Astrocyte of the cerebellum (primary cell): Measurements from ENCODE around the gene LPCAT1.
"Not testable (repeated sequence)": the region's sequence is repeated elsewhere in the genome, so short reads cannot be mapped to it uniquely, and the experiment has no call there.

Experiments used
- DNase-seq: peaks from one replicate; pipeline ENCODE4 v3.0.0-alpha.2; 2011; ENCODE audit warnings: low read depth
- H3K4me3 ChIP-seq: 2 replicates; pipeline ENCODE4 v1.5.1; 2011; ENCODE audit warnings: mild to moderate bottlenecking, low read depth, low read length, moderate library complexity
- in situ Hi-C: cut with HindIII; loops from 2 replicates; pipeline ENCODE4 v1.10.0; 2017; ENCODE audit warnings: low sequenced_read_pairs
- TF ChIP-seq, protein P1 (sequence below): IDR thresholded peaks from 2 replicates; pipeline ENCODE4 v1.5.1; 2012; ENCODE audit warnings: low read length, low read depth, moderate library complexity, mild to moderate bottlenecking; ENCODE audit errors: missing control alignments

LPCAT1 gene

GRCh38 chr5:1429496-1429895 is 94.3 kb downstream of the LPCAT1 start:
- DNase-seq, result no peak
- TF ChIP-seq, protein P1, sequence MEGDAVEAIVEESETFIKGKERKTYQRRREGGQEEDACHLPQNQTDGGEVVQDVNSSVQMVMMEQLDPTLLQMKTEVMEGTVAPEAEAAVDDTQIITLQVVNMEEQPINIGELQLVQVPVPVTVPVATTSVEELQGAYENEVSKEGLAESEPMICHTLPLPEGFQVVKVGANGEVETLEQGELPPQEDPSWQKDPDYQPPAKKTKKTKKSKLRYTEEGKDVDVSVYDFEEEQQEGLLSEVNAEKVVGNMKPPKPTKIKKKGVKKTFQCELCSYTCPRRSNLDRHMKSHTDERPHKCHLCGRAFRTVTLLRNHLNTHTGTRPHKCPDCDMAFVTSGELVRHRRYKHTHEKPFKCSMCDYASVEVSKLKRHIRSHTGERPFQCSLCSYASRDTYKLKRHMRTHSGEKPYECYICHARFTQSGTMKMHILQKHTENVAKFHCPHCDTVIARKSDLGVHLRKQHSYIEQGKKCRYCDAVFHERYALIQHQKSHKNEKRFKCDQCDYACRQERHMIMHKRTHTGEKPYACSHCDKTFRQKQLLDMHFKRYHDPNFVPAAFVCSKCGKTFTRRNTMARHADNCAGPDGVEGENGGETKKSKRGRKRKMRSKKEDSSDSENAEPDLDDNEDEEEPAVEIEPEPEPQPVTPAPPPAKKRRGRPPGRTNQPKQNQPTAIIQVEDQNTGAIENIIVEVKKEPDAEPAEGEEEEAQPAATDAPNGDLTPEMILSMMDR, result no peak
- in situ Hi-C loops, result no loop called here

GRCh38 chr5:1429066-1429465 is 94.7 kb downstream of the LPCAT1 start:
- TF ChIP-seq, protein P1, result no peak
- no peak overlapping the region for H3K4me3 ChIP-seq
- in situ Hi-C loops, result no loop called here
- DNase-seq, result no peak

More at GRCh38 chr5:1429496-1429895, 94.3 kb downstream of the LPCAT1 start:
- H3K4me3 ChIP-seq, result no peak overlapping the region

DNA sequence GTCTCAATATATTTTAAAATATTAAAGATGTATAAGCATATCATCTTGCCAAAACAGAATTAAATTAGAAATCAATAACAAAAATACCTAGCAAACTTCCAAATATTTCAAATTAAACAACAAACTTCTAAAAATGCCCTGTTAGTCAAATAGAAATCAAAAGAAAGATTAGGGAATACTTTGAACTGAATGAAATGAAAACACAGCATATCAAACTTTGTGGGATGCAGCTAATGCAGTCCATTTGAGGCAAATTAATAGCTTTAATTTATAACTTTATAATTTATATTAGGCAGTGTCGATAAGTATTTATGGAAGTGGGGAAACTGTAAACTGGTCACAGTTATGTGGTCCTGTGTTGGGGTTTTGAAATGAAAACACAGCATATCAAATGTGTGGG is 95.7 kb downstream of the LPCAT1 start:
- DNase-seq, result no peak
- no peak overlapping the region for H3K4me3 ChIP-seq
- in situ Hi-C loops, result no loop called here

GRCh38 chr5:1424716-1425115 is 99.0 kb downstream of the LPCAT1 start:
- no peak for DNase-seq
- in situ Hi-C loops, result no loop called here
- no peak overlapping the region for H3K4me3 ChIP-seq
- TF ChIP-seq, protein P1, result no peak

More for the DNA sequence above, 95.7 kb downstream of the LPCAT1 start:
- TF ChIP-seq, protein P1, result no peak

DNA sequence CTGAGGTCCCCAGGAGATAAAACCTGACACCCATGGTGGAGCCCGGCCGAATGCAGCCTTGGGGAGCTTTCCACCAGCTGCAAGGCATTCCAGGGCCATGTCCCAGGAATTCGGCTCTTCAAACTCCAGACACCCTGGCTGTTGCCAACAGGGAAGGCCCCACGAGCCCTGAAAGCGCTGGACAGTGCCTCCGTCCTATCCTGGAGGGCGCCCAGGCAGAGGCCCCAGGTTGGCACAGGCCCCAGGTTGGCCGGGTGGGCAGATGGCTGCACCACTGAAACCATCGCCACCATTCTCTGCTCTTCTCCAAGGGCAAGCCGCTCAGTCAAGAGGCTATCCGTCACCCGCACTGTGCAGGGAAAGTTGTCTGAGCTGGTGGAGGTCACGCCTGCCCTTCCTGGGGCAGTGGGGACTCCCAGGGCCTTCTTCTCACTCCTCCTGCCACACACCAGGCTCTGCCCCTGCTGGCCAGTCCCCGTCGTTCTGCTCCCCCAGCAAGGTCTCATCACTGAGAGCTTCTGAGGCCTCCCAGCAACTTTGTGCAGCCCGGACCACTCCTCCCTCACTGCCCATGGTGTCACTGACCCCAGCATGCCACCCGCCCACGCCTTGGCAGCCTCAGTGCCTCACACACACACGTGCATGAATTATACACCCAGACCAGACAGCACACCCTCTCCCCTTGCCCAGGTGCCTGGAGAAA is 99.7 kb downstream of the LPCAT1 start:
- in situ Hi-C loops, result no loop called here
- TF ChIP-seq, protein P1, result no peak
- no peak overlapping the region for H3K4me3 ChIP-seq
- no peak for DNase-seq

GRCh38 chr5:1422522-1422921 is 101.2 kb downstream of the LPCAT1 start:
- DNase-seq, H3K4me3 ChIP-seq, in situ Hi-C loops: not testable (repeated sequence)

- H3K4me3 ChIP-seq, result no peak overlapping the region
- no peak for DNase-seq
- in situ Hi-C loops, result no loop called here
- TF ChIP-seq, protein P1, result no peak
Observed at GRCh38 chr5:1421521-1422341, 102.0 kb downstream of the LPCAT1 start.
